ENCODE data around the gene SLC37A4. TPM values are rescaled to one million over a fixed set of nuclear protein-coding genes. Genes with fewer than 3 reads are reported as not detected.
A peak's percentile ranks its signal among the peaks of the same experiment; 100 is the strongest.

The SLC37A4 gene
- polyA plus RNA-seq, 2 of the 4 experiments (the other 2 are of a cell fraction): 15.5 to 21.2 TPM

GRCh38 chr11:119031912-119032280 is 1.2 kb upstream of the SLC37A4 start:
- ChIA-PET CTCF (interaction anchor here (1.0 to 2.4 kb wide), 8 partner anchors 10 to 46 kb away, joined by 3 to 11 read pairs (median 7); partner anchors contain the start of genes CENATAC, RPS25 and TRAPPC4), POLR2A (no interaction called here)
- no peak for DNase-seq (ENCODE audit: low read depth in 1 of 2, low spot score in 1 of 2)
- 88% methylated on average over 9 of the region's 9 CpGs for whole genome bisulfite sequencing (ENCODE audit: missing lambda C conversion rate)
- no peak for FAIRE-seq
- Histone ChIP-seq H3K4me3 (no peak overlapping the region), H3K4me1 (peaks cover 12% of the 10 kb centered on the region), H3K4me2 (no peak overlapping the region), H3K27ac (no peak overlapping the region), H3K9me3 (no peaks in the 10 kb centered on the region)
- no peak for TF ChIP-seq E2F6 (IDR thresholded peaks at IDR 0.05; ENCODE audit: borderline replicate concordance, low read depth)
- TF ChIP-seq MAX (IDR thresholded peaks at IDR 0.05): no peak
- no peak for TF ChIP-seq FOSB (CRISPR knock-in tag; IDR thresholded peaks at IDR 0.05)
- TF ChIP-seq MYC (IDR thresholded peaks at IDR 0.05; ENCODE audit: borderline replicate concordance, low read length): no peak
- TF ChIP-seq ZNF302 (CRISPR knock-in tag; IDR thresholded peaks at IDR 0.05): no peak
- no peak for TF ChIP-seq EHMT2 (IDR thresholded peaks at IDR 0.05; ENCODE audit: low read depth)
- ATAC-seq: no peak

GRCh38 chr11:119030029-119030328 is 698 bp downstream of the SLC37A4 start:
- Histone ChIP-seq H3K4me1 (peaks cover 12% of the 10 kb centered on the region), H3K4me2 (peak overlapping the region; percentile 97), H3K4me3 (peak overlapping the region; percentile 85), H3K9me3 (no peaks in the 10 kb centered on the region), H3K27ac (peak overlapping the region; percentile 82 to 92)
- ATAC-seq: peak in 1 of 2 experiments; percentile 28; a peak in 4 of 6 replicates
- no peak for DNase-seq (ENCODE audit: low read depth in 1 of 2, low spot score in 1 of 2)
- ChIA-PET CTCF (interaction anchor here (1.1 to 2.4 kb wide), 5 partner anchors 8 to 20 kb away, joined by 3 to 10 read pairs (median 8); partner anchors contain the start of genes RPS25 and TRAPPC4), POLR2A (no interaction called here)
- no peak for FAIRE-seq
- TF ChIP-seq ZSCAN20 (CRISPR knock-in tag; IDR thresholded peaks at IDR 0.05) (no peak), ESRRA (IDR thresholded peaks at IDR 0.05; ENCODE audit: borderline replicate concordance, low read length) (no peak), HDAC2 (IDR thresholded peaks at IDR 0.05) (no peak), EHMT2 (IDR thresholded peaks at IDR 0.05; ENCODE audit: low read depth) (no peak), CBX2 (IDR thresholded peaks at IDR 0.05; ENCODE audit: borderline replicate concordance, low read depth) (no peak), REST (IDR thresholded peaks at IDR 0.05) (no peak), JUN (IDR thresholded peaks at IDR 0.05) (no peak), RAD21 (conservative IDR thresholded peaks at IDR 0.05 in 1 of 2, IDR thresholded peaks at IDR 0.05 in 1 of 2) (no peak), RARB (CRISPR knock-in tag; IDR thresholded peaks at IDR 0.05) (no peak), ZC3H11A (IDR thresholded peaks at IDR 0.05) (no peak), FOSL2 (IDR thresholded peaks at IDR 0.05) (no peak), FOSL2 (CRISPR knock-in tag; IDR thresholded peaks at IDR 0.05) (no peak)
- WGBS (ENCODE audit: missing lambda C conversion rate): no CpG with 5 or more reads among the region's 13 CpGs

- no peak for FAIRE-seq
- no peak for ATAC-seq
- no peak for DNase-seq (ENCODE audit: low read depth in 1 of 2, low spot score in 1 of 2)
- H3K4me1 ChIP-seq: peaks cover 12% of the 10 kb centered on the region
- WGBS (ENCODE audit: missing lambda C conversion rate): 77% methylated on average over 10 of the region's 10 CpGs
- POLR2A ChIA-PET: no interaction called here
- H3K27ac ChIP-seq: peak overlapping the region; percentile 82 to 92; a peak in 5 of 6 replicates
- CTCF ChIA-PET: interaction anchor here (1.1 to 2.4 kb wide), 2 partner anchors 12 to 13 kb away, joined by 3 to 10 read pairs; no protein-coding TSS in a partner anchor
- peak overlapping the region; percentile 97 for H3K4me2 ChIP-seq
- peak overlapping the region; percentile 85 for H3K4me3 ChIP-seq
- no peaks in the 10 kb centered on the region for H3K9me3 ChIP-seq
- no peak for TF ChIP-seq EHF (CRISPR knock-in tag; IDR thresholded peaks at IDR 0.05)
- TF ChIP-seq HES2 (IDR thresholded peaks at IDR 0.05): no peak
- peak; percentile 73 for TF ChIP-seq MAFK (IDR thresholded peaks at IDR 0.05; ENCODE audit: partially characterized antibody)
- no peak for TF ChIP-seq CTCF (IDR thresholded peaks at IDR 0.05)
- no peak for TF ChIP-seq ATOH8 (CRISPR knock-in tag; IDR thresholded peaks at IDR 0.05; ENCODE audit: low read depth)
These were observed 1.2 kb downstream of the SLC37A4 start for GRCh38 chr11:119029340-119030028.

All from A549 (cell line).